Measurements from ENCODE around the gene UBE3D.

- TF ChIP-seq CTCF (tag by site-specific recombination; IDR thresholded peaks at IDR 0.05) (no peak), ZNF600 (tag by site-specific recombination; IDR thresholded peaks at IDR 0.05) (no peak), ZNF670 (tag by site-specific recombination; IDR thresholded peaks at IDR 0.05; ENCODE audit: low read depth) (no peak), SALL2 (tag by site-specific recombination; IDR thresholded peaks at IDR 0.05; ENCODE audit: borderline replicate concordance) (no peak), ZNF223 (tag by site-specific recombination; IDR thresholded peaks at IDR 0.05) (no peak), YY1 (tag by site-specific recombination; IDR thresholded peaks at IDR 0.05) (no peak), ZBTB1 (tag by site-specific recombination; IDR thresholded peaks at IDR 0.05) (no peak), ZNF114 (tag by site-specific recombination; IDR thresholded peaks at IDR 0.05) (no peak), ZBTB10 (tag by site-specific recombination; IDR thresholded peaks at IDR 0.05) (no peak), ZBTB7A (tag by site-specific recombination; IDR thresholded peaks at IDR 0.05; ENCODE audit: low read depth) (no peak), ZEB2 (tag by site-specific recombination; IDR thresholded peaks at IDR 0.05) (no peak)
Measured at GRCh38 chr6:83019741-83020140, 45.9 kb downstream of the UBE3D start.

Data from HEK293 (cell line).